PC-3 (cell line): Measurements from ENCODE around the gene AXDND1.

Experiments used
- CTCF ChIP-seq: fragments of 300-600 bp; sonication (generic); conservative IDR thresholded peaks from 2 replicates; pipeline ENCODE4 v1.5.1; 2017; ENCODE audit warnings: antibody characterized with exemption, low read depth, mild to moderate bottlenecking, low read length
- EZH2 ChIP-seq: fragments of 300-600 bp; sonication (generic); IDR thresholded peaks from one replicate; pipeline ENCODE4 v1.6.1; 2017; ENCODE audit warnings: antibody characterized with exemption, mild to moderate bottlenecking, low read length; ENCODE audit not compliant: unreplicated experiment

DNA sequence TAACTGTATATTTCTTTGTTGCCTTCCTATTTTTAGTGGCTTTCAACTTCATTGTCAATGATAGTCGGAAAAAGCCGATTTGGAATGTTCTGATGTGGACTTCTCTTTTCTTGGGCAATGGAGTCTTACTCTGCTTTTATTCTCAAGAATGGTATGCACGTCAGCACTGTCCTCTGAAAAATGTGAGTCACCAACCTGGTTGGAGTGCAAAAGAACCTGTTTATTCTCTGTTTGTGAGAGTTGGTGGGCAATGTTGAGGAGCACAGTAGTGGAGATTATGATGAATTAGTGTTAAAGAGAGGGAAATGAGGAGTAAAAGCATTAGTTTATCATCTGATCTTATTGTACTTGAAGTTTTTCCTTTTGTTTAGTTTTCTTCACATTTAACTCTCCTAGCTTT, 14.5 kb upstream of the AXDND1 start:
- TF ChIP-seq CTCF (no peak), EZH2 (no peak)
